HepG2 (cell line): Measurements from ENCODE around the gene PCGF6. TPM values are rescaled to one million over a fixed set of nuclear protein-coding genes. Genes with fewer than 3 reads are reported as not detected.
A peak's percentile ranks its signal among the peaks of the same experiment; 100 is the strongest.

ENCODE experiments used
- ATRX ChIP-seq: sonication (generic); formaldehyde crosslinking; IDR thresholded peaks from 2 replicates; pipeline ENCODE4 v1.4.0; 2020; ENCODE audit warnings: missing genetic modification reagents, borderline replicate concordance
- ELF4 ChIP-seq: sonication (generic); formaldehyde crosslinking; IDR thresholded peaks from 2 replicates; pipeline ENCODE4 v1.5.0; 2020; ENCODE audit warnings: missing genetic modification reagents, mild to moderate bottlenecking, moderate library complexity, borderline replicate concordance
- KDM1A ChIP-seq: IDR thresholded peaks from 2 replicates; pipeline ENCODE4 v1.6.1; 2016; ENCODE audit warnings: missing compliant biosample characterization
- polyA plus RNA-seq, 8 experiments: library from polyadenylated mRNA; depleted of rRNA in 3 of 8; stranded (reverse) in 7 of 8; unstranded in 1 of 8; fragments of >200 nt; fragmentation: Illumina TruSeq in 4 of 8; extraction: Trizol in 4 of 8; gene quantifications; 2 replicates each; pipeline versions ENCODE4 v1.2.1 to v1.2.3, GENCODE V29; 2011 to 2016; ENCODE audit warnings: low read depth in 4 of 8, missing spikeins in 1 of 8, mixed read lengths in 1 of 8; ENCODE audit not compliant: insufficient read depth in 1 of 8
- total RNA-seq, 5 experiments: library from RNA; depleted of rRNA; stranded (reverse); fragments of >200 nt; fragmentation: Illumina TruSeq; extraction: Trizol; gene quantifications; 2 replicates each; pipeline ENCODE4 v1.2.3, GENCODE V29; 2016; ENCODE audit warnings: low read depth in 1 of 5
- TF ChIP-seq, protein P1 (sequence below): sonication (generic); formaldehyde crosslinking; IDR thresholded peaks from 2 replicates; pipeline ENCODE4 v1.4.0; 2020; ENCODE audit warnings: missing genetic modification reagents
- TF ChIP-seq, protein P2 (sequence below): sonication (generic); formaldehyde crosslinking; IDR thresholded peaks from 2 replicates; pipeline ENCODE4 v1.5.0; 2020; ENCODE audit warnings: missing genetic modification reagents
- TF ChIP-seq, protein P3 (sequence below): sonication (generic); formaldehyde crosslinking; IDR thresholded peaks from 2 replicates; pipeline ENCODE4 v1.5.0; 2020; ENCODE audit warnings: mild to moderate bottlenecking, missing genetic modification reagents

Gene PCGF6
- total and polyA plus RNA-seq, 2 of the 13 experiments (the other 11 are each of a cell fraction or from before 2014, with no cell fraction given), result 5.2 to 19.4 TPM

DNA sequence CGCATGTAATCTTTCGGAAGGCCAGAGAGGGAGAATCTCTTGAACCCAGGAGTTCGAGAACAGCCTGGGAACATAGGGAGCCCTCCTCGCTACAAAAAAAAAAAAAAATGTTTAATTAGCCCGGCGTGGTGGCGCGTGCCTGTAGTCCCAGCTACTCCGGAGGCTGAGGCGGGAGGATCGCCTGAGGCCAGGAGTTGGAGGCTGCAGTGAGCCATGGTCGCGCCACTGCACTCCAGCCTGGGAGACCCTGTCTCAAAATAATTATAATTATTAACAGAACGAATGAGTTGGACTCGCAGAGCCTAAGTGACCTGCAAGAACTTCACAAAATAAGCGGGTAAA, 794 bp downstream of the PCGF6 start (continued):
- TF ChIP-seq, protein P1, sequence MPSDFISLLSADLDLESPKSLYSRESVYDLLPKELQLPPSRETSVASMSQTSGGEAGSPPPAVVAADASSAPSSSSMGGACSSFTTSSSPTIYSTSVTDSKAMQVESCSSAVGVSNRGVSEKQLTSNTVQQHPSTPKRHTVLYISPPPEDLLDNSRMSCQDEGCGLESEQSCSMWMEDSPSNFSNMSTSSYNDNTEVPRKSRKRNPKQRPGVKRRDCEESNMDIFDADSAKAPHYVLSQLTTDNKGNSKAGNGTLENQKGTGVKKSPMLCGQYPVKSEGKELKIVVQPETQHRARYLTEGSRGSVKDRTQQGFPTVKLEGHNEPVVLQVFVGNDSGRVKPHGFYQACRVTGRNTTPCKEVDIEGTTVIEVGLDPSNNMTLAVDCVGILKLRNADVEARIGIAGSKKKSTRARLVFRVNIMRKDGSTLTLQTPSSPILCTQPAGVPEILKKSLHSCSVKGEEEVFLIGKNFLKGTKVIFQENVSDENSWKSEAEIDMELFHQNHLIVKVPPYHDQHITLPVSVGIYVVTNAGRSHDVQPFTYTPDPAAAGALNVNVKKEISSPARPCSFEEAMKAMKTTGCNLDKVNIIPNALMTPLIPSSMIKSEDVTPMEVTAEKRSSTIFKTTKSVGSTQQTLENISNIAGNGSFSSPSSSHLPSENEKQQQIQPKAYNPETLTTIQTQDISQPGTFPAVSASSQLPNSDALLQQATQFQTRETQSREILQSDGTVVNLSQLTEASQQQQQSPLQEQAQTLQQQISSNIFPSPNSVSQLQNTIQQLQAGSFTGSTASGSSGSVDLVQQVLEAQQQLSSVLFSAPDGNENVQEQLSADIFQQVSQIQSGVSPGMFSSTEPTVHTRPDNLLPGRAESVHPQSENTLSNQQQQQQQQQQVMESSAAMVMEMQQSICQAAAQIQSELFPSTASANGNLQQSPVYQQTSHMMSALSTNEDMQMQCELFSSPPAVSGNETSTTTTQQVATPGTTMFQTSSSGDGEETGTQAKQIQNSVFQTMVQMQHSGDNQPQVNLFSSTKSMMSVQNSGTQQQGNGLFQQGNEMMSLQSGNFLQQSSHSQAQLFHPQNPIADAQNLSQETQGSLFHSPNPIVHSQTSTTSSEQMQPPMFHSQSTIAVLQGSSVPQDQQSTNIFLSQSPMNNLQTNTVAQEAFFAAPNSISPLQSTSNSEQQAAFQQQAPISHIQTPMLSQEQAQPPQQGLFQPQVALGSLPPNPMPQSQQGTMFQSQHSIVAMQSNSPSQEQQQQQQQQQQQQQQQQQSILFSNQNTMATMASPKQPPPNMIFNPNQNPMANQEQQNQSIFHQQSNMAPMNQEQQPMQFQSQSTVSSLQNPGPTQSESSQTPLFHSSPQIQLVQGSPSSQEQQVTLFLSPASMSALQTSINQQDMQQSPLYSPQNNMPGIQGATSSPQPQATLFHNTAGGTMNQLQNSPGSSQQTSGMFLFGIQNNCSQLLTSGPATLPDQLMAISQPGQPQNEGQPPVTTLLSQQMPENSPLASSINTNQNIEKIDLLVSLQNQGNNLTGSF (CRISPR knock-in tag), result no peak
- TF ChIP-seq, protein P2, sequence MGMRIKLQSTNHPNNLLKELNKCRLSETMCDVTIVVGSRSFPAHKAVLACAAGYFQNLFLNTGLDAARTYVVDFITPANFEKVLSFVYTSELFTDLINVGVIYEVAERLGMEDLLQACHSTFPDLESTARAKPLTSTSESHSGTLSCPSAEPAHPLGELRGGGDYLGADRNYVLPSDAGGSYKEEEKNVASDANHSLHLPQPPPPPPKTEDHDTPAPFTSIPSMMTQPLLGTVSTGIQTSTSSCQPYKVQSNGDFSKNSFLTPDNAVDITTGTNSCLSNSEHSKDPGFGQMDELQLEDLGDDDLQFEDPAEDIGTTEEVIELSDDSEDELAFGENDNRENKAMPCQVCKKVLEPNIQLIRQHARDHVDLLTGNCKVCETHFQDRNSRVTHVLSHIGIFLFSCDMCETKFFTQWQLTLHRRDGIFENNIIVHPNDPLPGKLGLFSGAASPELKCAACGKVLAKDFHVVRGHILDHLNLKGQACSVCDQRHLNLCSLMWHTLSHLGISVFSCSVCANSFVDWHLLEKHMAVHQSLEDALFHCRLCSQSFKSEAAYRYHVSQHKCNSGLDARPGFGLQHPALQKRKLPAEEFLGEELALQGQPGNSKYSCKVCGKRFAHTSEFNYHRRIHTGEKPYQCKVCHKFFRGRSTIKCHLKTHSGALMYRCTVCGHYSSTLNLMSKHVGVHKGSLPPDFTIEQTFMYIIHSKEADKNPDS, result no peak
- TF ChIP-seq KDM1A (CRISPR knock-in tag), result peak; percentile 69; the same call in 1 of the 2 replicates
- no peak for TF ChIP-seq ELF4
- no peak for TF ChIP-seq ATRX (CRISPR knock-in tag)
- TF ChIP-seq, protein P3, sequence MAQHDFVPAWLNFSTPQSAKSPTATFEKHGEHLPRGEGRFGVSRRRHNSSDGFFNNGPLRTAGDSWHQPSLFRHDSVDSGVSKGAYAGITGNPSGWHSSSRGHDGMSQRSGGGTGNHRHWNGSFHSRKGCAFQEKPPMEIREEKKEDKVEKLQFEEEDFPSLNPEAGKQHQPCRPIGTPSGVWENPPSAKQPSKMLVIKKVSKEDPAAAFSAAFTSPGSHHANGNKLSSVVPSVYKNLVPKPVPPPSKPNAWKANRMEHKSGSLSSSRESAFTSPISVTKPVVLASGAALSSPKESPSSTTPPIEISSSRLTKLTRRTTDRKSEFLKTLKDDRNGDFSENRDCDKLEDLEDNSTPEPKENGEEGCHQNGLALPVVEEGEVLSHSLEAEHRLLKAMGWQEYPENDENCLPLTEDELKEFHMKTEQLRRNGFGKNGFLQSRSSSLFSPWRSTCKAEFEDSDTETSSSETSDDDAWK (CRISPR knock-in tag), result no peak
